Loucy (cell line): ENCODE results near the gene CCR1.
"Not testable (repeated sequence)": the region's sequence is repeated elsewhere in the genome, so short reads cannot be mapped to it uniquely, and the experiment has no call there.

Source experiments
- H2AFZ ChIP-seq: fragments of 200-600 bp; sonication (generic); 2 replicates; pipeline ENCODE4 v1.6.0; 2016; ENCODE audit warnings: antibody characterized with exemption, mild to moderate bottlenecking, low read length, moderate library complexity
- H3F3A ChIP-seq: fragments of 200-600 bp; 2 replicates; pipeline ENCODE4 v1.6.0; 2016; ENCODE audit warnings: antibody characterized with exemption, low read depth, mild to moderate bottlenecking
- H3K27me3 ChIP-seq: fragments of 200-600 bp; sonication (generic); 2 replicates; pipeline ENCODE4 v1.6.1; 2014; ENCODE audit warnings: low read length, mild to moderate bottlenecking; ENCODE audit not compliant: insufficient read depth, poor library complexity, severe bottlenecking
- H3K36me3 ChIP-seq: fragments of 200-600 bp; sonication (generic); 2 replicates; pipeline ENCODE4 v1.6.1; 2016; ENCODE audit warnings: low read length; ENCODE audit not compliant: insufficient read depth
- H3K4me1 ChIP-seq: fragments of 200-600 bp; sonication (generic); 2 replicates; pipeline ENCODE4 v1.5.1; 2014; ENCODE audit warnings: low read length, mild to moderate bottlenecking; ENCODE audit not compliant: insufficient read depth, poor library complexity, severe bottlenecking
- H3K4me2 ChIP-seq: fragments of 200-600 bp; sonication (generic); 2 replicates; pipeline ENCODE4 v1.6.0; 2014; ENCODE audit warnings: antibody characterized with exemption, low read length, low read depth, mild to moderate bottlenecking; ENCODE audit not compliant: poor library complexity, severe bottlenecking
- H3K4me3 ChIP-seq: fragments of 200-600 bp; sonication (generic); 2 replicates; pipeline ENCODE4 v1.5.1; 2014; ENCODE audit warnings: low read length, mild to moderate bottlenecking, mixed read lengths; ENCODE audit not compliant: poor library complexity, severe bottlenecking
- H3K79me2 ChIP-seq: fragments of 200-600 bp; sonication (generic); 2 replicates; pipeline ENCODE4 v1.6.1; 2014; ENCODE audit warnings: low read length; ENCODE audit not compliant: insufficient read depth
- H3K9ac ChIP-seq: fragments of 200-600 bp; sonication (generic); 2 replicates; pipeline ENCODE4 v1.6.0; 2014; ENCODE audit warnings: mild to moderate bottlenecking, low read depth, low read length, moderate library complexity; ENCODE audit not compliant: poor library complexity, severe bottlenecking
- H3K9me2 ChIP-seq: fragments of 200-600 bp; sonication (generic); replicated peaks from 2 replicates; pipeline ENCODE4 v1.6.1; 2016; ENCODE audit warnings: low read depth, low read length, mixed read lengths
- H3K9me3 ChIP-seq: fragments of 200-600 bp; sonication (generic); 2 replicates; pipeline ENCODE4 v1.6.1; 2014; ENCODE audit warnings: mild to moderate bottlenecking, antibody characterized with exemption, low read length, low read depth; ENCODE audit not compliant: insufficient read depth
- H4K20me1 ChIP-seq: fragments of 200-600 bp; sonication (generic); 2 replicates; pipeline ENCODE4 v1.6.0; 2014; ENCODE audit warnings: antibody characterized with exemption, low read length, mild to moderate bottlenecking; ENCODE audit not compliant: insufficient read depth, poor library complexity, severe bottlenecking
- CTCF ChIP-seq: fragments of 200-600 bp; sonication (generic); conservative IDR thresholded peaks from 2 replicates; pipeline ENCODE4 v1.5.1; 2014; ENCODE audit warnings: mild to moderate bottlenecking, antibody characterized with exemption, low read length
- EZH2phosphoT487 ChIP-seq: fragments of 200-600 bp; IDR thresholded peaks from 2 replicates; pipeline ENCODE4 v1.6.1; 2018; ENCODE audit warnings: antibody characterized with exemption, mild to moderate bottlenecking, moderate library complexity, borderline replicate concordance

Gene CCR1

DNA sequence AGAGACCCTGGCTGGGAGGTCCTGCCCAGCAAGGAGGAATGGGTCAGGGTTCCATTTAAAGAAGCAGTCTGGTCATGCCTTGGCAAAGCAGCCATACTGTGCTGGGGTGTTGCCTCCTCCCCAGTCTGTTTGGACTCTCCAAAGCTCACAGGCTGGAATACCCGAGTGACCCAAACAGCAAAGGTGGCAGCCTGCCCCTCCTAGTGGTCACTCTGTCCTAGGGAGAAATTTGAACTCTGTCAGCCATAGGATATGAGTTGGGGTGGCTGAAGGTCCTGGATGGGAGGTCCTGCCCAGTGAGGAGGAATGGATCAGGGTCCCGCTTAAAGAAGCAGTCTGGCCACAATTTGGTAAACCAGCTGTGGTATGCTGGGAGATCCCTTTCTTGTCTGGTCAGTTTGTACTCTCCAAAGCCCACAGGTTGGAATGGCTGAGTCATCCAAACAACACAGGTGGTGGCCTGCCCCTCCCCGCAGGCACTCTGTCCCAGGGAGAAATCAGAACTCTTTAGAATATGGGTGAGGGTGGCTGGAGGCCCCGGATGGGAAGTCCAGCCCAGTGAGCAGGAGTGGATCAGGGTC is 45.0 kb downstream of the CCR1 start:
- no peak overlapping the region for H3K4me2 ChIP-seq
- H3K9me2 ChIP-seq: no peaks in the 10 kb centered on the region
- H3K27me3 ChIP-seq: no peaks in the 10 kb centered on the region
- H4K20me1 ChIP-seq: no peaks in the 10 kb centered on the region
- no peaks in the 10 kb centered on the region for H3K4me1 ChIP-seq
- no peak overlapping the region for H3K9ac ChIP-seq
- H3K36me3 ChIP-seq: no peaks in the 10 kb centered on the region
- H2AFZ ChIP-seq: no peak overlapping the region
- H3K4me3 ChIP-seq: no peak overlapping the region
- no peaks in the 10 kb centered on the region for H3F3A ChIP-seq
- H3K9me3 ChIP-seq: no peaks in the 10 kb centered on the region
- no peaks in the 10 kb centered on the region for H3K79me2 ChIP-seq
- no peak for TF ChIP-seq CTCF
- TF ChIP-seq EZH2phosphoT487: no peak

GRCh38 chr3:46157685-46158084 is 50.4 kb downstream of the CCR1 start:
- not testable (repeated sequence) for H3K79me2 ChIP-seq, H4K20me1 ChIP-seq, H2AFZ ChIP-seq, H3K4me2 ChIP-seq, H3K4me1 ChIP-seq, H3F3A ChIP-seq, H3K9me2 ChIP-seq, H3K9me3 ChIP-seq, H3K36me3 ChIP-seq, H3K27me3 ChIP-seq, H3K9ac ChIP-seq, H3K4me3 ChIP-seq

GRCh38 chr3:46154311-46154710 is 53.8 kb downstream of the CCR1 start:
- H3K9ac ChIP-seq: no peak overlapping the region
- TF ChIP-seq EZH2phosphoT487: no peak
- no peak for TF ChIP-seq CTCF
- no peaks in the 10 kb centered on the region for H3F3A ChIP-seq

More at GRCh38 chr3:46154311-46154710, 53.8 kb downstream of the CCR1 start:
- no peak overlapping the region for H3K4me2 ChIP-seq
- H3K4me3 ChIP-seq: no peak overlapping the region
- H3K27me3 ChIP-seq: no peaks in the 10 kb centered on the region
- H3K9me3 ChIP-seq: no peaks in the 10 kb centered on the region
- H3K4me1 ChIP-seq: peaks cover 6% of the 10 kb centered on the region
- no peaks in the 10 kb centered on the region for H3K9me2 ChIP-seq
- no peaks in the 10 kb centered on the region for H4K20me1 ChIP-seq
- no peaks in the 10 kb centered on the region for H3K36me3 ChIP-seq
- no peaks in the 10 kb centered on the region for H3K79me2 ChIP-seq
- no peak overlapping the region for H2AFZ ChIP-seq
